B cell (primary cell): ENCODE data around the gene KNTC1. TPM values are rescaled to one million over a fixed set of nuclear protein-coding genes. Genes with fewer than 3 reads are reported as not detected.

Experiments used
- ATAC-seq: fragments of 200-7000 bp; cut with Tn5 transposase; one replicate; pipeline ENCODE4 v1.10.0; 2021; ENCODE audit warnings: low read depth, mild to moderate bottlenecking, moderate number of reproducible peaks, moderate library complexity
- CTCF ChIA-PET: fragments of 350-600 bp; sonication (Branson Sonifier 250); formaldehyde crosslinking; loops from one replicate; lab custom pipeline; 2021; ENCODE audit warnings: antibody characterized with exemption, inconsistent platforms; lab: Charles Lee
- POLR2A ChIA-PET: fragments of 350-600 bp; sonication (Branson Sonifier 250); formaldehyde crosslinking; loops from one replicate; lab custom pipeline; 2021; ENCODE audit warnings: antibody characterized with exemption; lab: Charles Lee
- DNase-seq: peaks from one replicate; pipeline ENCODE4 v3.0.0; 2013
- H2AFZ ChIP-seq: 2 replicates; pipeline ENCODE4 v1.6.1; 2012; ENCODE audit warnings: mild to moderate bottlenecking, low read depth, low read length; ENCODE audit not compliant: insufficient read depth, poor library complexity, severe bottlenecking
- H3K27ac ChIP-seq, 2 donors: 1 replicate in 1 of 2; 2 replicates in 1 of 2; pipeline ENCODE4 v1.5.1; 2012 to 2013; ENCODE audit warnings: low read length in 2 of 2, mild to moderate bottlenecking in 2 of 2, moderate library complexity in 1 of 2
- H3K27me3 ChIP-seq, 4 experiments: fragments of 200-600 bp in 1 of 4; sonication (generic) in 1 of 4; replicated peaks in 1 of 4; 1 replicate in 2 of 4; 2 replicates in 2 of 4; pipeline versions ENCODE4 v1.6.1 to v1.7.0; 2013 to 2016; ENCODE audit warnings: low read length in 3 of 4, mild to moderate bottlenecking in 2 of 4, mixed read lengths in 1 of 4, moderate library complexity in 1 of 4; ENCODE audit not compliant: insufficient read depth in 4 of 4, control insufficient read depth in 3 of 4; ENCODE audit errors: control extremely low read depth in 1 of 4
- H3K36me3 ChIP-seq, 2 experiments: replicated peaks in 1 of 2; 1 replicate in 1 of 2; 2 replicates in 1 of 2; pipeline versions ENCODE4 v1.6.1 to v1.7.1; 2013; ENCODE audit warnings: low read length in 1 of 2; ENCODE audit not compliant: insufficient read depth in 2 of 2, control insufficient read depth in 1 of 2; ENCODE audit errors: control extremely low read depth in 1 of 2, extremely low read depth in 1 of 2
- H3K4me1 ChIP-seq, 2 donors: fragments of 200-600 bp in 1 of 2; sonication (generic) in 1 of 2; 1 replicate in 1 of 2; 2 replicates in 1 of 2; pipeline versions ENCODE4 v1.5.1 to v1.6.1; 2013 to 2017; ENCODE audit warnings: low read length in 2 of 2; ENCODE audit not compliant: control insufficient read depth in 2 of 2, insufficient read depth in 2 of 2
- H3K4me2 ChIP-seq: replicated peaks from 2 replicates; pipeline ENCODE3; 2012; ENCODE audit warnings: mild to moderate bottlenecking, low read depth, low read length; ENCODE audit not compliant: poor library complexity, severe bottlenecking
- H3K4me3 ChIP-seq, 5 experiments: fragments of 200-600 bp in 1 of 5; sonication (generic) in 1 of 5; 1 replicate in 3 of 5; 2 replicates in 2 of 5; pipeline versions ENCODE4 v1.5.1 to v1.7.0; 2011 to 2016; ENCODE audit warnings: low read length in 4 of 5, mild to moderate bottlenecking in 4 of 5, low read depth in 2 of 5, control low read depth in 1 of 5, moderate library complexity in 1 of 5; ENCODE audit not compliant: insufficient read depth in 1 of 5; ENCODE audit errors: control extremely low read depth in 1 of 5, extremely low read depth in 1 of 5
- H3K79me2 ChIP-seq: fragments of 200-600 bp; sonication (generic); one replicate; pipeline ENCODE4 v1.6.0; 2016; ENCODE audit warnings: low read length; ENCODE audit not compliant: control insufficient read depth, insufficient read depth
- H3K9ac ChIP-seq: fragments of 200-600 bp; sonication (generic); 2 replicates; pipeline ENCODE4 v1.6.1; 2017; ENCODE audit warnings: mild to moderate bottlenecking, low read length, moderate library complexity
- H3K9me3 ChIP-seq, 3 donors: one replicate each; pipeline versions ENCODE4 v1.6.1 to v1.7.1; 2013; ENCODE audit warnings: low read length in 2 of 3; ENCODE audit not compliant: control insufficient read depth in 2 of 3, insufficient read depth in 1 of 3; ENCODE audit errors: control extremely low read depth in 1 of 3
- H4K20me1 ChIP-seq: 2 replicates; pipeline ENCODE4 v1.6.0; 2012; ENCODE audit warnings: mild to moderate bottlenecking, low read length; ENCODE audit not compliant: insufficient read depth, control insufficient read depth, poor library complexity, severe bottlenecking
- H3K27ac Mint-ChIP-seq: one replicate; pipeline ENCODE4 v1.8.0; 2021; ENCODE audit warnings: mixed read lengths
- H3K27me3 Mint-ChIP-seq: one replicate; pipeline ENCODE4 v1.8.0; 2021; ENCODE audit warnings: mixed read lengths
- H3K4me1 Mint-ChIP-seq: one replicate; pipeline ENCODE4 v1.8.0; 2021; ENCODE audit warnings: mixed read lengths
- H3K4me3 Mint-ChIP-seq: one replicate; pipeline ENCODE4 v1.8.0; 2021; ENCODE audit warnings: mixed read lengths
- H3K9me3 Mint-ChIP-seq: one replicate; pipeline ENCODE4 v1.8.0; 2022; ENCODE audit warnings: mixed read lengths; ENCODE audit not compliant: insufficient read depth
- CTCF ChIP-seq: fragments of 200-600 bp; IDR thresholded peaks from one replicate; pipeline ENCODE4 v1.8.0; 2022; ENCODE audit warnings: antibody characterized with exemption, mild to moderate bottlenecking
- EZH2 ChIP-seq: IDR thresholded peaks from 2 replicates; pipeline ENCODE4 v1.6.1; 2012; ENCODE audit warnings: borderline replicate concordance, low read depth, mild to moderate bottlenecking, moderate library complexity, low read length; ENCODE audit not compliant: insufficient read depth, poor library complexity, severe bottlenecking
- WGBS: methylation state at CpG from one replicate; pipeline ENCODE4 v1.1.5; 2013; ENCODE audit warnings: missing lambda C conversion rate; ENCODE audit not compliant: insufficient coverage; 5-methylcytosine and 5-hydroxymethylcytosine counted together
- intact Hi-C: fragments of 100-400 bp; cut with micrococcal nuclease; formaldehyde crosslinking; loops from one replicate; pipeline ENCODE4 v1.10.0; 2022
- polyA plus RNA-seq: library from polyadenylated mRNA; depleted of rRNA; stranded (reverse); fragments of >200 nt; gene quantifications from 2 replicates; pipeline ENCODE4 v1.2.3, GENCODE V29; 2012
- total RNA-seq, 2 donors: library from RNA; stranded (reverse); fragments of 120-200 nt in 1 of 2; gene quantifications; 1 replicate in 1 of 2; 2 replicates in 1 of 2; pipeline versions ENCODE4 v1.2.3 to v1.2.4, GENCODE V29; 2013 to 2022

KNTC1 gene
- total and polyA plus RNA-seq, 2 donors (not counting 1 experiment from before 2014, with no cell fraction given): 27.1 to 52.4 TPM

GRCh38 chr12:122495258-122495657, 31.8 kb upstream of the KNTC1 start:
- no peaks in the 10 kb centered on the region for H3K9me3 Mint-ChIP-seq
- Histone ChIP-seq H3K9me3 (no peaks in the 10 kb centered on the region), H3K27me3 (no peaks in the 10 kb centered on the region), H3K79me2 (peaks cover 81% of the 10 kb centered on the region), H4K20me1 (peaks cover 6% of the 10 kb centered on the region), H2AFZ (no peak overlapping the region), H3K4me2 (no peak overlapping the region), H3K9ac (no peak overlapping the region), H3K4me1 (peaks cover 3 to 18% of the 10 kb centered on the region in 2 donors), H3K4me3 (no peak overlapping the region), H3K36me3 (peaks cover 9 to 27% of the 10 kb centered on the region in 2 experiments), H3K27ac (no peak overlapping the region)
- CTCF ChIA-PET: interaction anchor here (1.8 kb wide), 1 partner anchor 96 kb away, joined by 5 read pairs; no protein-coding TSS in a partner anchor
- H3K27ac Mint-ChIP-seq: no peak overlapping the region
- TF ChIP-seq CTCF (no peak), EZH2 (no peak)
- POLR2A ChIA-PET: interaction anchor here (0.6 kb wide), 1 partner anchor 464 kb away, joined by 4 read pairs; no protein-coding TSS in a partner anchor
- intact Hi-C loops: no loop called here
- H3K27me3 Mint-ChIP-seq: no peaks in the 10 kb centered on the region
- H3K4me3 Mint-ChIP-seq: no peak overlapping the region
- ATAC-seq (no peak), DNase-seq (no peak)
- H3K4me1 Mint-ChIP-seq: peaks cover 31% of the 10 kb centered on the region
- 78% methylated on average over 5 of the region's 7 CpGs for WGBS

GRCh38 chr12:122499991-122500684, 26.9 kb upstream of the KNTC1 start:
- no peaks in the 10 kb centered on the region for H4K20me1 ChIP-seq
- H3K27me3 Mint-ChIP-seq: no peaks in the 10 kb centered on the region
- H2AFZ ChIP-seq: peak overlapping the region; percentile 95
- peak overlapping the region; percentile 71 to 93 (median 84) for H3K4me3 ChIP-seq
- peak overlapping the region; percentile 80 for H3K4me2 ChIP-seq
- H3K9ac ChIP-seq: peak overlapping the region; percentile 91
- ChIA-PET POLR2A (interaction anchor here (0.5 to 4.1 kb wide), 9 partner anchors 8 to 1101 kb away, joined by 3 to 63 read pairs (median 4); partner anchors contain the start of genes KNTC1, MPHOSPH9, MTRFR and RSRC2), CTCF (interaction anchor here (0.6 to 2.7 kb wide), 7 partner anchors 27 to 1080 kb away, joined by 3 to 13 read pairs (median 8); partner anchors contain the start of genes KNTC1 and RSRC2)
- peaks cover 1 to 24% of the 10 kb centered on the region in 2 experiments for H3K36me3 ChIP-seq
- no peak for DNase-seq
- peaks cover 15 to 31% of the 10 kb centered on the region in 2 donors for H3K4me1 ChIP-seq
- peak overlapping the region; percentile 79 to 93 for H3K27ac ChIP-seq
- WGBS: under 1% methylated on average over 43 of the region's 47 CpGs
- peak; percentile 11 for ATAC-seq
- H3K27me3 ChIP-seq: no peaks in the 10 kb centered on the region
- H3K27ac Mint-ChIP-seq: peak overlapping the region; percentile 87
- H3K9me3 Mint-ChIP-seq: no peaks in the 10 kb centered on the region
- peaks cover 36% of the 10 kb centered on the region for H3K4me1 Mint-ChIP-seq
- peaks cover 42% of the 10 kb centered on the region for H3K79me2 ChIP-seq
- no peak for TF ChIP-seq CTCF
- TF ChIP-seq EZH2: no peak
- H3K4me3 Mint-ChIP-seq: peak overlapping the region; percentile 83
- intact Hi-C loops: loop anchor here (1.0 to 10.0 kb wide), 4 partner anchors 252 to 865 kb away; partner anchors contain the start of genes DENR, OGFOD2, SBNO1 and SETD1B
- H3K9me3 ChIP-seq: no peaks in the 10 kb centered on the region
